ENCODE results near the gene RNF111.
"Not testable (repeated sequence)": the region's sequence is repeated elsewhere in the genome, so short reads cannot be mapped to it uniquely, and the experiment has no call there.

RNF111 gene

GRCh38 chr15:58985443-58985842 lies 2.0 kb upstream of the RNF111 start:
- H3K4me3 ChIP-seq (ENCODE audit: low read depth, low read length): no peak overlapping the region
- TF ChIP-seq CTCF (IDR thresholded peaks at IDR 0.05; ENCODE audit: low read depth, low read length): no peak

GRCh38 chr15:58987036-58987435 lies 427 bp upstream of the RNF111 start:
- H3K4me3 ChIP-seq (ENCODE audit: low read depth, low read length): peak overlapping the region; percentile 99
- no peak for TF ChIP-seq CTCF (IDR thresholded peaks at IDR 0.05; ENCODE audit: low read depth, low read length)

GRCh38 chr15:58988006-58988785 lies 733 bp downstream of the RNF111 start:
- TF ChIP-seq CTCF (IDR thresholded peaks at IDR 0.05; ENCODE audit: low read depth, low read length): no peak
- peak overlapping the region; percentile 99 for H3K4me3 ChIP-seq (ENCODE audit: low read depth, low read length)

DNA sequence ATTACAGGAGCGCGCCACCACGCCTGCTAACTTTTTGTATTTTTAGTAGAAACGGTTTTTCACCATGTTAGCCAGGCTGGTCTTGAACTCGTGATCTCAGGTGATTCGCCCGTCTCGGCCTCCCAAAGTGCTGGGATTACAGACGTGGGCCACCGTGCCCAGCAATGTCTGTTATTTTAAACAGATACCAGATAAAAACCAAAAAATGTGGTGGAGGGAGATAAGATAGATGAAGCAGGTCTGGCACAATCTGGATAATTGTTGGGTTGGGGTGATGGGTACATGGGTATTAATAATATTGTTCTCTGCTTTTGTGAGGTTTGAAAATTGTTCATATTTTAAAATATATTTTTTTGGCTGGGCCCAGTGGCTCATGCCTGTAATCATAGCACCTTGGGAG lies 4.7 kb downstream of the RNF111 start:
- H3K4me3 ChIP-seq (ENCODE audit: low read depth, low read length): no peak overlapping the region
- no peak for TF ChIP-seq CTCF (IDR thresholded peaks at IDR 0.05; ENCODE audit: low read depth, low read length)

- TF ChIP-seq CTCF (IDR thresholded peaks at IDR 0.05; ENCODE audit: low read depth, low read length): no peak
- no peak overlapping the region for H3K4me3 ChIP-seq (ENCODE audit: low read depth, low read length)
Observed at GRCh38 chr15:58994906-58995453, 7.5 kb downstream of the RNF111 start.

- no peak overlapping the region for H3K4me3 ChIP-seq (ENCODE audit: low read depth, low read length)
- TF ChIP-seq CTCF (IDR thresholded peaks at IDR 0.05; ENCODE audit: low read depth, low read length): no peak
Observed at GRCh38 chr15:58999694-59000093, 12.2 kb downstream of the RNF111 start.

DNA sequence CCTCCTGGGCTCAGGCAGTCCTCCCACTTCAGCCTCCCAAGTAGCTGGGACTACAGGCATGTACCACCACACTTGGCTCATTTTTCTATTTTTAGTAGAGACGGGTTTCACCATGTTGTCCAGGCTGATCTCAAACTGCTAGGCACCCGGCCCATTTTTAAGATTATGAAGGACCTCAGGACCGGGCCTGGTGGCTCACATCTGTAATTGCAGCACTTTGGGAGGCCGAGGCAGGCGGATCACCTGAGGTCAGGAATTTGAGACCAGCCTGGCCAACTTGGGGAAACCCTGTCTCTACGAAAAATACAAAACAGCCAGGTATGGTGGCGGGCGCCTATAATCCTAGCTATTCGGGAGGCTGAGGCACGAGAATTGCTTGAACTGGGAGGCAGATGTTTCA lies 12.8 kb downstream of the RNF111 start:
- H3K4me3 ChIP-seq (ENCODE audit: low read depth, low read length): not testable (repeated sequence)
